K562 (cell line): ENCODE data around the gene MPC2. TPM values are rescaled to one million over a fixed set of nuclear protein-coding genes. Genes with fewer than 3 reads are reported as not detected.
A peak's percentile ranks its signal among the peaks of the same experiment; 100 is the strongest.

Experiments
- CEBPG ChIP-seq, 3 experiments: fragments of 200-800 bp in 1 of 3; sonication (Bioruptor generic) in 1 of 3; sonication (generic) in 1 of 3; formaldehyde crosslinking in 1 of 3; IDR thresholded peaks in 2 of 3; conservative IDR thresholded peaks in 1 of 3; 2 replicates each; pipeline versions ENCODE4 v1.6.1 to v1.8.0; 2016 to 2022; ENCODE audit warnings: missing compliant biosample characterization in 2 of 3, missing genetic modification characterization in 2 of 3, mild to moderate bottlenecking in 1 of 3, missing genetic modification reagents in 1 of 3
- CTCF ChIP-seq, 3 experiments: IDR thresholded peaks in 2 of 3; conservative IDR thresholded peaks in 1 of 3; 2 replicates each; pipeline ENCODE4 v1.5.1; 2011 to 2012; ENCODE audit warnings: low read length in 3 of 3, mild to moderate bottlenecking in 3 of 3, control low read depth in 2 of 3, improper control_type of control experiment in 1 of 3, inconsistent platforms in 1 of 3, low read depth in 1 of 3, mixed read lengths in 1 of 3, moderate library complexity in 1 of 3; ENCODE audit not compliant: insufficient read depth in 2 of 3
- DACH1 ChIP-seq: fragments of 450-650 bp; IDR thresholded peaks from 2 replicates; pipeline ENCODE4 v1.6.1; 2018; ENCODE audit not compliant: partially characterized antibody
- E2F8 ChIP-seq: fragments of 450-650 bp; IDR thresholded peaks from 2 replicates; pipeline ENCODE4 v1.7.1; 2018; ENCODE audit warnings: mild to moderate bottlenecking, low read depth; ENCODE audit not compliant: partially characterized antibody
- ESRRB ChIP-seq: fragments of 250-450 bp; sonication (Bioruptor Pico); IDR thresholded peaks from 2 replicates; pipeline ENCODE4 v1.5.0; 2020; ENCODE audit warnings: mild to moderate bottlenecking, moderate library complexity, borderline replicate concordance
- ETV5 ChIP-seq: sonication (generic); formaldehyde crosslinking; IDR thresholded peaks from 2 replicates; pipeline ENCODE4 v1.4.0; 2020; ENCODE audit warnings: low read depth, mild to moderate bottlenecking, missing genetic modification reagents
- GTF2F1 ChIP-seq: IDR thresholded peaks from 2 replicates; pipeline ENCODE4 v1.6.1; 2011; ENCODE audit warnings: low read depth, low read length, improper control_type of control experiment
- HDAC3 ChIP-seq: fragments of 450-650 bp; IDR thresholded peaks from 2 replicates; pipeline ENCODE4 v1.6.1; 2018; ENCODE audit warnings: borderline replicate concordance, mild to moderate bottlenecking, moderate library complexity; ENCODE audit not compliant: partially characterized antibody
- MTA2 ChIP-seq: fragments of 450-650 bp; IDR thresholded peaks from 2 replicates; pipeline ENCODE4 v1.6.1; 2016; ENCODE audit warnings: low read depth
- NCOA6 ChIP-seq: fragments of 450-650 bp; IDR thresholded peaks from 2 replicates; pipeline ENCODE4 v1.6.1; 2017; ENCODE audit warnings: mild to moderate bottlenecking
- SREBF2 ChIP-seq: sonication (generic); formaldehyde crosslinking; IDR thresholded peaks from 2 replicates; pipeline ENCODE4 v1.4.0; 2020; ENCODE audit warnings: mild to moderate bottlenecking, missing genetic modification reagents
- ZBTB40 ChIP-seq, 2 experiments: fragments of 450-650 bp in 1 of 2; sonication (generic) in 1 of 2; formaldehyde crosslinking in 1 of 2; IDR thresholded peaks; 2 replicates each; pipeline versions ENCODE4 v1.7.1 to v1.9.0; 2016 to 2022; ENCODE audit warnings: inconsistent platforms in 1 of 2, mild to moderate bottlenecking in 1 of 2, missing genetic modification reagents in 1 of 2
- polyA plus RNA-seq, 8 experiments: library from polyadenylated mRNA; depleted of rRNA in 4 of 8; stranded (reverse) in 5 of 8; unstranded in 3 of 8; fragments of >200 nt; fragmentation: Nextera tagmentation in 2 of 8; fragmentation: Illumina TruSeq in 1 of 8; extraction: Ambion mirVana in 2 of 8; extraction: Trizol in 1 of 8; gene quantifications; 2 replicates each; pipeline versions ENCODE4 v1.2.1 to v1.2.3, GENCODE V29; 2011 to 2014; ENCODE audit warnings: inconsistent platforms in 1 of 8, missing spikeins in 1 of 8
- total RNA-seq, 7 experiments: library from RNA; depleted of rRNA in 6 of 7; stranded (reverse); fragments of >200 nt in 6 of 7; fragmentation: Illumina TruSeq in 2 of 7; extraction: Trizol in 2 of 7; gene quantifications; 2 replicates each; pipeline versions ENCODE4 v1.2.1 to v1.2.3, GENCODE V29; 2011 to 2021; ENCODE audit warnings: low replicate concordance in 1 of 7

The MPC2 gene
- total and polyA plus RNA-seq, 9 of the 15 experiments (the other 6 are each of a cell fraction or from before 2014, with no cell fraction given), result 70.7 to 179 (median 144) TPM

- TF ChIP-seq CTCF (IDR thresholded peaks at IDR 0.05 in 2 of 3, conservative IDR thresholded peaks at IDR 0.05 in 1 of 3; ENCODE audit: insufficient read depth in 2 of 3, low read depth in 1 of 3, low read length in 3 of 3), result no peak
- TF ChIP-seq ESRRB (CRISPR knock-in tag), result no peak
- no peak for TF ChIP-seq GTF2F1
- 0 out of 2 replicates have a peak, but pooled peaks have one; percentile 27 for TF ChIP-seq ETV5
- no peak for TF ChIP-seq DACH1
- no peak for TF ChIP-seq ZBTB40 (IDR thresholded peaks at IDR 0.05)
- no peak for TF ChIP-seq ZBTB40 (CRISPR knock-in tag; IDR thresholded peaks at IDR 0.05)
- peak; percentile 26; the same call in 1 of the 2 replicates for TF ChIP-seq MTA2
- TF ChIP-seq SREBF2 (CRISPR knock-in tag), result no peak
- no peak for TF ChIP-seq NCOA6
- TF ChIP-seq E2F8, result peak; percentile 23
- no peak for TF ChIP-seq HDAC3
- TF ChIP-seq CEBPG (CRISPR knock-in tag; IDR thresholded peaks at IDR 0.05), result no peak
- no peak for TF ChIP-seq CEBPG (tag; conservative IDR thresholded peaks at IDR 0.05 in 1 of 2, IDR thresholded peaks at IDR 0.05 in 1 of 2)
These were observed at the start of gene MPC2 (continued) for GRCh38 chr1:167936930-167937708.
